Measurements from ENCODE around the gene LDB3. TPM values are rescaled to one million over a fixed set of nuclear protein-coding genes. Genes with fewer than 3 reads are reported as not detected.
"Not testable (repeated sequence)": the region's sequence is repeated elsewhere in the genome, so short reads cannot be mapped to it uniquely, and the experiment has no call there.

The LDB3 gene
- total RNA-seq, 1 donor from 2014 or later: 0.10 TPM

DNA sequence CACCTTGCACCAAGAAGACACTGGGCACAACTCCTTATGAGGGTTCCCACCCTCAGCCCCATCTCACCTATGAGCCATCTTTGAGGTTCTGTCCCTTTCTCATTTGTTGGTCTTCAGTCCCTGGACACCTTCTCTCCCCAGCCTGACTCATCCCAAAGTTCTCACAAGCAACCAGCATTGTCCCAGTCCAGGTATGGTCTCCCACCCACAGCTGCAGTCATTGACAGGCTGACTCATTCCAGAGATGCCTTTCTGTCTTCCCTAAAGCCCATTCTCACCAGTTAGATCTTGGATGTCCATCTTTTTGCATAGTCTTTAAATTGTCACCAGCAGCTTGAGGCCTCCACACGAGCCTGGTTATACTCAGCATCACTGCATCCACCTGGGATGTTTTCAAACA is 61.4 kb downstream of the LDB3 start:
- no peaks in the 10 kb centered on the region for H3K4me1 Mint-ChIP-seq (ENCODE audit: low read depth)
- no peak for DNase-seq (ENCODE audit: low spot score)
- peaks cover 9% of the 10 kb centered on the region for H3K27me3 Mint-ChIP-seq (ENCODE audit: insufficient read depth)
- H3K27ac Mint-ChIP-seq: no peak overlapping the region
- H3K4me3 Mint-ChIP-seq: no peak overlapping the region
- intact Hi-C loops (cut with micrococcal nuclease): no loop called here
- H3K36me3 Mint-ChIP-seq (ENCODE audit: low read depth): no peaks in the 10 kb centered on the region
- no peaks in the 10 kb centered on the region for H3K9me3 Mint-ChIP-seq

- no peaks in the 10 kb centered on the region for H3K36me3 Mint-ChIP-seq (ENCODE audit: low read depth)
- intact Hi-C loops (cut with micrococcal nuclease): no loop called here
- H3K27ac Mint-ChIP-seq: no peak overlapping the region
- no peak for DNase-seq (ENCODE audit: low spot score)
- peaks cover 9% of the 10 kb centered on the region for H3K27me3 Mint-ChIP-seq (ENCODE audit: insufficient read depth)
- H3K4me1 Mint-ChIP-seq (ENCODE audit: low read depth): no peaks in the 10 kb centered on the region
- H3K9me3 Mint-ChIP-seq: no peaks in the 10 kb centered on the region
- H3K4me3 Mint-ChIP-seq: no peak overlapping the region
Observed at GRCh38 chr10:86730227-86730626, 61.9 kb downstream of the LDB3 start.

DNA sequence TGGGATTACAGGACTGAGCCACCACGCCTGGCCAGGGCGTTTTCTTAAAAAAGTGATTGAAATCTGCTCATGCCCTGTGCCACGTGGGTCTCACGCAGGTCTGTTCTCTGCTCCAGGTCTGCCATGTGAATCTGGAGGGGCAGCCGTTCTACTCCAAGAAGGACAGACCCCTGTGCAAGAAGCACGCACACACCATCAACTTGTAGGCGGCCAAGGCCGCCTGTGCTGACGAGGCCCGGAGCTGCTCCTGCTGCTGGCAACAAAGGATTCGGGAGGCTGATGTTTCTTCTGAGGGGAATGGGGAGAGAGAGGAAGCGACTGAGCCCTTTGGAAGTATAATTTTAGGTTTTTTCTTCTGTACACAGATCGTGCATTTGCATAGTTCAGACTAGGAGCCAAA is 64.5 kb downstream of the LDB3 start:
- Mint-ChIP-seq H3K9me3 (no peaks in the 10 kb centered on the region), H3K27ac (no peak overlapping the region), H3K36me3 (ENCODE audit: low read depth) (no peaks in the 10 kb centered on the region), H3K27me3 (ENCODE audit: insufficient read depth) (peaks cover 9% of the 10 kb centered on the region), H3K4me1 (ENCODE audit: low read depth) (no peaks in the 10 kb centered on the region), H3K4me3 (no peak overlapping the region)
- DNase-seq (ENCODE audit: low spot score): no peak
- intact Hi-C loops (cut with micrococcal nuclease): no loop called here

DNA sequence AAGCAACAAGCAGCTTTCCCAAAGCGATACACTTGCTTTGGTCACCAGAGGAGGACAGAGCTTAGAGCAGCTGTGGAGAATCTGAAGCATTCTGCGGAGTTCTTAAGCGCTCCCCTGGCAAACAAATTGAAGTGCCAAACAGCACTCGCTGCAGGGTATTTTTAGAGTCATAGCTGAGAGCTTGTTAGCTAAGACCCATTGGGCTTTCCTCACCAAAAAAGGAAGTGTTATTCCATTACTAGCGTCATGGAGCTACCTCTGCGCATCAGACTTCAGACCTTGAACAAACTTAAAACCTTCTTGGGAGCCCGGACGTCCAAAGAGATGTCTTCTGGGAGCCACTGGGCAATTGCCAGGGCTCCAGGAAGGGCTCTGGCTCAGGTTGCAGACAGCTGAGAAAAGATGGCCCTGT is 65.0 kb downstream of the LDB3 start:
- no peaks in the 10 kb centered on the region for H3K36me3 Mint-ChIP-seq (ENCODE audit: low read depth)
- no peak for DNase-seq (ENCODE audit: low spot score)
- H3K4me1 Mint-ChIP-seq (ENCODE audit: low read depth): no peaks in the 10 kb centered on the region
- no peaks in the 10 kb centered on the region for H3K9me3 Mint-ChIP-seq
- no peak overlapping the region for H3K27ac Mint-ChIP-seq
- H3K27me3 Mint-ChIP-seq (ENCODE audit: insufficient read depth): peaks cover 5% of the 10 kb centered on the region
- H3K4me3 Mint-ChIP-seq: no peak overlapping the region
- intact Hi-C loops (cut with micrococcal nuclease): no loop called here

- H3K9me3 Mint-ChIP-seq: no peaks in the 10 kb centered on the region
- H3K36me3 Mint-ChIP-seq (ENCODE audit: low read depth): no peaks in the 10 kb centered on the region
- intact Hi-C loops (cut with micrococcal nuclease): no loop called here
- H3K4me1 Mint-ChIP-seq (ENCODE audit: low read depth): no peaks in the 10 kb centered on the region
- peaks cover 6% of the 10 kb centered on the region for H3K27me3 Mint-ChIP-seq (ENCODE audit: insufficient read depth)
- H3K4me3 Mint-ChIP-seq: no peak overlapping the region
- H3K27ac Mint-ChIP-seq: no peak overlapping the region
- DNase-seq (ENCODE audit: low spot score): no peak
Observed at GRCh38 chr10:86734207-86734988, 66.1 kb downstream of the LDB3 start.

DNA sequence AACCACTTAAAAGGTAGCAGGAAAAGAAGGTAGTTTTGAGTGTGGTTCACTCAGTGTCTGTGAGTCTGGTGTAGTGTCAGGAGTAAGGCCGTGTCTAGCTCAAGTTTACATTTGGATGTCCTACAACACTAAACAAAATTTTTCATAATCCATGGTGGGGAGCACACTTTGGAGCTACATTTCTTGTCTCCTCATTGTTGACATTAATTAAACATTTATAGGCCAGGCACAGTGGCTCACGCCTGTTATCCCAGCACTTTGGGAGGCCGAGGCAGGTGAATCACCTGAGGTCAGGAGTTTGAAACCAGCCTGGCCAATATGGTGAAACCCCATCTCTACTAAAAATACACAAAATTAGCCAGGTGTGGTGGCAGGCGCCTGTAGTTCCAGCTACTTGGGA is 67.0 kb downstream of the LDB3 start:
- H3K27ac Mint-ChIP-seq; DNase-seq (ENCODE audit: low spot score); H3K27me3 Mint-ChIP-seq (ENCODE audit: insufficient read depth); H3K36me3 Mint-ChIP-seq (ENCODE audit: low read depth); H3K4me1 Mint-ChIP-seq (ENCODE audit: low read depth); H3K9me3 Mint-ChIP-seq; H3K4me3 Mint-ChIP-seq; intact Hi-C loops (cut with micrococcal nuclease): not testable (repeated sequence)

GRCh38 chr10:86742230-86742629 is 73.9 kb downstream of the LDB3 start:
- no peak overlapping the region for H3K4me3 Mint-ChIP-seq
- H3K4me1 Mint-ChIP-seq (ENCODE audit: low read depth): no peaks in the 10 kb centered on the region
- intact Hi-C loops (cut with micrococcal nuclease): no loop called here
- H3K36me3 Mint-ChIP-seq (ENCODE audit: low read depth): no peaks in the 10 kb centered on the region
- H3K27ac Mint-ChIP-seq: no peak overlapping the region
- DNase-seq (ENCODE audit: low spot score): no peak
- H3K27me3 Mint-ChIP-seq (ENCODE audit: insufficient read depth): peaks cover 11% of the 10 kb centered on the region
- no peaks in the 10 kb centered on the region for H3K9me3 Mint-ChIP-seq

DNA sequence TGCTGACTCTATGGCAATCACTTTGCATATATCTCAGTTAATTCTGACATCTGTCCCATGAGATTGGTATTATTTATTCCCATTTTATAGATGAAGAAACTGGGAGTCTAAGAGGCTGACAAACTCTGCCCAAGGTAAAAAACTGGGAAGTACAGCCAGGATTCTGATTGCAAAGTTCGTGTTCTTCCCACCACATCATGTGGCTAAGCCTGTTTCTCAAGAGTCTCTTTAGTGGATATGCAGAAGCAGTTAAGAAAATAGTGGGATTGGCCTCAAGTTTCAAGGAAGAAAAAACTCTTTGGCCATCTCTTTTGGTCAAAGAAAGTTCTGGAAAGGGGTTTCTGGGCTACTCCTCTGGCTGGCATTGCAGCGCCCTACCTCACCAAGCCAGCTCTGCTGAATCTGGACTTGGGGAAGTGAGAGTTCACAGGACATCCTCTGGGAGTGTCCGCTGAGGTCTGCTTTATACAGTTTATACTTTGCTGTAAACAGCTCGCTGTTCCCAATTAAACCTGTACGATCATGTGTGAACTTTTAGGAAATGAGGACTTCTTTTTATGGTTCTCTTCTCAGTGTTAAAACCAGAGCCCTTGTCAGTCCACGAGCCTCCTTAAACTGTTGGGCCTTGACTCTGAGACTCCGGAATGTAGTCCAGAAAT is 75.9 kb downstream of the LDB3 start:
- DNase-seq (ENCODE audit: low spot score): no peak
- Mint-ChIP-seq H3K4me3 (no peak overlapping the region), H3K36me3 (ENCODE audit: low read depth) (no peaks in the 10 kb centered on the region), H3K27ac (no peak overlapping the region), H3K9me3 (no peaks in the 10 kb centered on the region), H3K27me3 (ENCODE audit: insufficient read depth) (peaks cover 7% of the 10 kb centered on the region), H3K4me1 (ENCODE audit: low read depth) (no peaks in the 10 kb centered on the region)
- intact Hi-C loops (cut with micrococcal nuclease): no loop called here

DNA sequence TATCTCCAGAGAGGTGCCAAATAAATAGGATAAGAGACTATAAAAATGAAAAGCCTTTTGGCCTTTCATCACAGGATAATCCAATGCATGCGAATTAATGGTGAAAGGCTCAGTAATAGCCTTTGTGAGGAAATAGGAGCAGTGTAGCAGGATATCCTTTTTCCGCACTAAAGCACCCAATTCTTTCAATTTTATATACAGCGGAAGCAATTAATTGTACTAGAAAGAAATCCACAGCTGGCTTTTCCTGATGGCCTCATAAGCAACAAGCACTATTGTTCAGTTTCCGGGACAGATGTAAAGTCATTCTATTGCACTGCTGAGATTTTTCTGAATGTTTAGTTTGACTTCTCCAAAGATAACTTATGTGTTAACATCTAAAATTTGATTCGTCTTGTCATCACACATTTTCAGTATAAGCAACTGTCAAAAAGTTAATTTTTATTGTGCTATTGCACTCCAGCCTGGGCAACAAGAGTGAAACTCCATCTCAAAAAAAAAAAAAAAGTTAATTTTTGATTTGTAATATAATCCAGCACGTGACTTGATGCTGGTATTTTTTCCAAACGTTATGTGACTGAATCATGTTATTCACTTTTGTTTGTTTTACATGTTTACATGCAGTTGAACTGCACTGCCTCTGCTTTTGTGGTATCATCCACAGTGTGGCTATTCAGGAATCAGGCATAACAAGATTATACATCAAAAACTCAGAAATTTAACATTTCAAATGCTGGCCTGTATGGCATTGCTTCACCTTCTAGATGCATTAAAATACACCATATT is 79.7 kb downstream of the LDB3 start:
- Mint-ChIP-seq H3K27me3 (ENCODE audit: insufficient read depth) (peaks cover 9% of the 10 kb centered on the region), H3K27ac (no peak overlapping the region), H3K4me1 (ENCODE audit: low read depth) (peaks cover 9% of the 10 kb centered on the region), H3K36me3 (ENCODE audit: low read depth) (no peaks in the 10 kb centered on the region), H3K9me3 (no peaks in the 10 kb centered on the region), H3K4me3 (no peak overlapping the region)
- no peak for DNase-seq (ENCODE audit: low spot score)
- intact Hi-C loops (cut with micrococcal nuclease): no loop called here

DNA sequence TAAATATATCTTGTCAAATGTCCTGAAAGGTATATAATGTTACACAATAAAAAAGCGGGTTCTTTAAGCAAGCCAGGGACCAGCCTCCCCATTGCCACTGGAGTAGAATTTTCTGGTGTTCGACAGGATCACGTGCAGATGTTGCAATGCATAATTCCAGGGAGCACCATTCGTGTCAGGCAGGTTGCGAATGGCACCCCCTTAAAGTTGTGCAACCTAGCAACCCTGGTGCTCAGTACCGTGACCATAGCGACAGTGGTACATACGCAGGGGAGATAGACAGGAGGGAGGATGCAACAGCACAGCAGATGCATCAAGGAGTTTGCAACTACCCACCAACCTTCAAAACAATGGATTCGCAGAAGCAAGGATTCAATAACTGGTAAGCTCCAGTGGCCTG is 81.5 kb downstream of the LDB3 start:
- Mint-ChIP-seq H3K4me1 (ENCODE audit: low read depth) (peaks cover 19% of the 10 kb centered on the region), H3K36me3 (ENCODE audit: low read depth) (no peaks in the 10 kb centered on the region), H3K9me3 (no peaks in the 10 kb centered on the region), H3K27ac (no peak overlapping the region), H3K27me3 (ENCODE audit: insufficient read depth) (peaks cover 11% of the 10 kb centered on the region), H3K4me3 (no peak overlapping the region)
- intact Hi-C loops (cut with micrococcal nuclease): loop anchor here (10.0 kb wide), 1 partner anchor 755 kb away; the partner anchor contains the start of gene MINPP1
- no peak for DNase-seq (ENCODE audit: low spot score)

DNA sequence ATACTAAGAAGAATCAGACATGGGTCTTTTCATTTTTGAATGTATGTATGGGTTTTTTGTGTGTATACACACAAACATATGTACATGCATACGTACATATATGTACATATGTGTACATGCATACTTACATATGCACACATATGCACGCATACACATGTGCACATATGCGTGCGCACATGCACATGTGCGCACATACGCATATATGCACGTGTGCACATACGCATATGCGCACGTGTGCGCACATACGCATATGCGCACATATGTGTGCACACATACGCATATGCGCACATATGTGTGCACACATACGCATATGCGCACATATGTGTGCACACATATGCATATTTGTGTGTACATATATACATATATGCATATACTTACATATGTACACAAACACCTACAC is 83.2 kb downstream of the LDB3 start:
- intact Hi-C loops (cut with micrococcal nuclease): loop anchor here (10.0 kb wide), 1 partner anchor 753 kb away; the partner anchor contains the start of gene MINPP1
- Mint-ChIP-seq H3K27ac (no peak overlapping the region), H3K27me3 (ENCODE audit: insufficient read depth) (peaks cover 17% of the 10 kb centered on the region)

DNA sequence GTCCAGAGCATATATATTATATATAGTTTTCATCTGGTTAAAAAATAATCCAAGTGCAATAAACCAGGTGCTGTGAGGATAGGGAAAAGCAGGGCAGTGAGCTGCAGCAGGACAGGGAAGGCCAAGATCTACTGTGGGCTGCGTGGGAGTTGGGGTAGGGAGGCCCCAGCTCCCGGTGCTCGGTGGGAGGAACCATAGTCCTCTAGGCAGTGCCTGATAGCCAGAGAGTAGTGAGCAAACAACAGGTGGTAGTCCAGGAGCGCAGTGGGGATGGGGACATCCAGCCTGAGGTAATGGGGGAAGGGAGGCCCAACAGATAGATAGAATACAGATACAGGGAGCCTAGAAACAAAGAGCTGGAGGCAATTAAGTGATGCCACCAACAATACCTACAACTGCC is 84.0 kb downstream of the LDB3 start:
- H3K4me1 Mint-ChIP-seq (ENCODE audit: low read depth): peaks cover 28% of the 10 kb centered on the region
- peaks cover 18% of the 10 kb centered on the region for H3K27me3 Mint-ChIP-seq (ENCODE audit: insufficient read depth)
- no peak for DNase-seq (ENCODE audit: low spot score)
- no peaks in the 10 kb centered on the region for H3K9me3 Mint-ChIP-seq
- H3K27ac Mint-ChIP-seq: no peak overlapping the region
- intact Hi-C loops (cut with micrococcal nuclease): loop anchor here (10.0 kb wide), 1 partner anchor 752 kb away; the partner anchor contains the start of gene MINPP1
- no peak overlapping the region for H3K4me3 Mint-ChIP-seq
- H3K36me3 Mint-ChIP-seq (ENCODE audit: low read depth): no peaks in the 10 kb centered on the region

More for the DNA sequence above, 83.2 kb downstream of the LDB3 start:
- no peaks in the 10 kb centered on the region for H3K9me3 Mint-ChIP-seq
- H3K4me3 Mint-ChIP-seq: no peak overlapping the region
- H3K36me3 Mint-ChIP-seq (ENCODE audit: low read depth): no peaks in the 10 kb centered on the region
- no peak for DNase-seq (ENCODE audit: low spot score)
- H3K4me1 Mint-ChIP-seq (ENCODE audit: low read depth): peaks cover 27% of the 10 kb centered on the region

DNA sequence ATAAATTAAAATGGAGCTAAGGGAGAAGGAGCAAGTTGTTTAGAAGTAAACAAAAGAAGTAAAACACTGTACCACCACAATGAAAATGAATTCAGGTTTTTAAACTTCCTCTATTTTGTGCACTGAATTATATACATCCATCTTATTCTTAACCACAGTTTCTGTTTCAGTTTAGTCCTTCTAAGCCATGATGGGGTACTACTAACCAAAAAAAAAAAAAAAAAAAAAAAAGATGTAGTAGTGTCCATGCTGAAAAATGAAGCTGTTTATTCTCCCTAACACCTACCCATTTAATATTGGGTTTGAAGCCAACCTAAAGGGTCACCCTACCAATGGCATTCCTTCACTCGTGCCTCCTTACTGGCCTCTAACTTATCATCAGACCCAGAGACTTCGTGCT is 84.7 kb downstream of the LDB3 start:
- no peak overlapping the region for H3K27ac Mint-ChIP-seq
- DNase-seq (ENCODE audit: low spot score): no peak
- H3K36me3 Mint-ChIP-seq (ENCODE audit: low read depth): peaks cover 2% of the 10 kb centered on the region
- peaks cover 35% of the 10 kb centered on the region for H3K4me1 Mint-ChIP-seq (ENCODE audit: low read depth)
- H3K27me3 Mint-ChIP-seq (ENCODE audit: insufficient read depth): peaks cover 26% of the 10 kb centered on the region
- intact Hi-C loops (cut with micrococcal nuclease): loop anchor here (10.0 kb wide), 1 partner anchor 752 kb away; the partner anchor contains the start of gene MINPP1
- no peaks in the 10 kb centered on the region for H3K9me3 Mint-ChIP-seq
- no peak overlapping the region for H3K4me3 Mint-ChIP-seq
